OCI-LY3 (cell line): ENCODE results near the gene MKNK2.

Source experiments
- EZH2phosphoT487 ChIP-seq: fragments of 200-600 bp; shearing (Covaris generic); IDR thresholded peaks from 2 replicates; pipeline ENCODE4 v1.6.1; 2018; ENCODE audit warnings: antibody characterized with exemption, mixed run types, low read depth
- TF ChIP-seq, protein P1 (sequence below): fragments of 200-600, 300-600 bp; sonication (generic); IDR thresholded peaks from 2 replicates; pipeline ENCODE4 v1.5.1; 2014; ENCODE audit warnings: antibody characterized with exemption, low read length, low read depth

DNA sequence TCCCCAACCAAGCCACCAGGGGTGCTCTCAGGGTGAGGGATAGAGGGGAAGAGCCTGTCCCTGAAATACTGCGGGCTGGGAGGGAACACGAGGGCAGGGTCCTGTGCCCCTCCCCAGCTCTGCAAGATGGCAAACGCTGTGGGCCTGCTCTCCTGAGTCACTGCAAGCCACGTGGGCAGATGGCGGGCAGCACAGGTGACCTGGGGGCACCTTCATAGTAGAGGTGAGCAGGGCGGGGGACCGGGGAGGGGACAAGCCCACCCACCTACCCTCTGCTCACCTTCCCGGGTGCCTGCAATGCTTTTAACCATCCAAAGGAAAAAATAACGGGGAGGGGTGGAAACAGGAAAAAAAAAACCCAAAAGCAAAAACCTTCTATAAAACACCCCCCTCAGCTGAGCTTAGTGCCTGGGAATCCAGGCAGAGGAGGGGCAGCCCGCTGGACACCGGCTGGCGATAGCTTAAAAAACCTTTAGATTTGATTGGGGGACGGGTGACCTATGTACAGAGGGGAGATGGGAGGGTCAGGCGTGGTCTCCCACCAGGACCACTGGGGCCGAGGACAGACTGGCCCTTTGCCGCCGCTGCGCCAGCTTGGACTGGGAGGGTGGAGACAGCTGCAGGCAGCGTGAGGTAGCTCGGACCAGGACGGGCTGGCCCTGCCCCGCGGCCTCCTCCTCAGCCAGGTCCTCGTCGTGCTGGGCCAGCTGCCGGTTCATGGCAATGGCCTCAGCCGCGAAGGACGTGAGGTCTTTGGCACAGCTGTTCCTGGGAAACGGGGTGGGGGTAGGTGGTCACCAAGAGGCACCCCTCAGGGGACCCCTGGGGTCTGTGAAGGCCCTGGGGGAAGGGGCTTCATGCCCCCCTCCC, 11.7 kb downstream of the MKNK2 start:
- TF ChIP-seq, protein P1, sequence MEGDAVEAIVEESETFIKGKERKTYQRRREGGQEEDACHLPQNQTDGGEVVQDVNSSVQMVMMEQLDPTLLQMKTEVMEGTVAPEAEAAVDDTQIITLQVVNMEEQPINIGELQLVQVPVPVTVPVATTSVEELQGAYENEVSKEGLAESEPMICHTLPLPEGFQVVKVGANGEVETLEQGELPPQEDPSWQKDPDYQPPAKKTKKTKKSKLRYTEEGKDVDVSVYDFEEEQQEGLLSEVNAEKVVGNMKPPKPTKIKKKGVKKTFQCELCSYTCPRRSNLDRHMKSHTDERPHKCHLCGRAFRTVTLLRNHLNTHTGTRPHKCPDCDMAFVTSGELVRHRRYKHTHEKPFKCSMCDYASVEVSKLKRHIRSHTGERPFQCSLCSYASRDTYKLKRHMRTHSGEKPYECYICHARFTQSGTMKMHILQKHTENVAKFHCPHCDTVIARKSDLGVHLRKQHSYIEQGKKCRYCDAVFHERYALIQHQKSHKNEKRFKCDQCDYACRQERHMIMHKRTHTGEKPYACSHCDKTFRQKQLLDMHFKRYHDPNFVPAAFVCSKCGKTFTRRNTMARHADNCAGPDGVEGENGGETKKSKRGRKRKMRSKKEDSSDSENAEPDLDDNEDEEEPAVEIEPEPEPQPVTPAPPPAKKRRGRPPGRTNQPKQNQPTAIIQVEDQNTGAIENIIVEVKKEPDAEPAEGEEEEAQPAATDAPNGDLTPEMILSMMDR: no peak
- no peak for TF ChIP-seq EZH2phosphoT487
